Erythroblast (primary cell): ENCODE measurements around the gene MAML2.

Experiments used
- GATA1 ChIP-seq: IDR thresholded peaks from 2 replicates; pipeline ENCODE4 v1.6.1; 2011; ENCODE audit warnings: low read depth, mild to moderate bottlenecking, control low read depth, low read length, moderate library complexity
- POLR2A ChIP-seq: IDR thresholded peaks from 2 replicates; pipeline ENCODE4 v1.6.1; 2011; ENCODE audit warnings: mild to moderate bottlenecking, low read length

GRCh38 chr11:96075532-96075959, 267.4 kb downstream of the MAML2 start:
- TF ChIP-seq POLR2A (no peak), GATA1 (no peak)
